ENCODE results near the gene THADA. TPM values are rescaled to one million over a fixed set of nuclear protein-coding genes. Genes with fewer than 3 reads are reported as not detected.

THADA gene
- total RNA-seq, 1 experiment from 2014 or later, result 20.1 TPM

GRCh38 chr2:43225093-43225787 lies 370.6 kb downstream of the THADA start:
- no peaks in the 10 kb centered on the region for H3K79me1 ChIP-seq (ENCODE audit: insufficient read depth, low read depth, low read length, poor library complexity, severe bottlenecking)

More at GRCh38 chr2:43225093-43225787, 370.6 kb downstream of the THADA start:
- Histone ChIP-seq H3K27ac (ENCODE audit: insufficient read length, low read depth, low read length) (no peak overlapping the region), H3K23me2 (ENCODE audit: insufficient read length, low read depth, low read length, poor library complexity, severe bottlenecking) (peaks cover 3% of the 10 kb centered on the region), H3K23ac (ENCODE audit: insufficient read length, low read depth, low read length) (no peak overlapping the region), H3K9ac (ENCODE audit: extremely low read depth, insufficient read length, low read length) (peak overlapping the region; percentile 59), H4K5ac (ENCODE audit: insufficient read length, low read depth, low read length) (no peak overlapping the region), H3K4me2 (ENCODE audit: insufficient read depth, insufficient read length, low read length) (peak overlapping the region; percentile 46), H3T11ph (ENCODE audit: low read length) (no peak overlapping the region), H3K4me1 (ENCODE audit: insufficient read depth, low read length) (peaks cover 3% of the 10 kb centered on the region), H4K8ac (replicated peaks; ENCODE audit: insufficient read length, low read depth, low read length) (no peak overlapping the region), H2BK15ac (ENCODE audit: low read depth, low read length) (no peak overlapping the region), H3K56ac (ENCODE audit: insufficient read length, low read depth, low read length) (no peak overlapping the region), H2AFZ (ENCODE audit: low read length) (no peak overlapping the region), H3K18ac (ENCODE audit: insufficient read length, low read depth, low read length) (no peak overlapping the region), H3K79me2 (ENCODE audit: insufficient read depth, low read length) (peaks cover 16% of the 10 kb centered on the region; the same call in 1 of the 2 replicates), H2BK120ac (ENCODE audit: low read depth, low read length, poor library complexity, severe bottlenecking) (no peak overlapping the region), H4K91ac (ENCODE audit: insufficient read length, low read depth, low read length) (no peak overlapping the region), H3K27me3 (ENCODE audit: insufficient read depth, low read length) (no peaks in the 10 kb centered on the region), H2BK12ac (ENCODE audit: insufficient read length, low read depth, low read length) (no peak overlapping the region), H2AK5ac (ENCODE audit: insufficient read length, low read length) (no peak overlapping the region), H3K4ac (ENCODE audit: low read depth, low read length) (no peak overlapping the region), H3K14ac (ENCODE audit: insufficient read depth, low read length) (peak overlapping the region; percentile 51; the same call in 1 of the 2 replicates), H2BK20ac (ENCODE audit: low read depth, low read length, poor library complexity, severe bottlenecking) (no peak overlapping the region), H4K20me1 (ENCODE audit: control insufficient read depth, insufficient read depth, insufficient read length) (no peaks in the 10 kb centered on the region), H2BK5ac (ENCODE audit: insufficient read length, low read length) (no peak overlapping the region), H3K9me3 (ENCODE audit: control insufficient read depth, low read depth, low read length) (no peaks in the 10 kb centered on the region)
- H3K27ac Mint-ChIP-seq, result peak overlapping the region in 2 of 3 experiments; percentile 53 to 92; a peak in 1 of 7 replicates
- peaks cover 0 to 3% of the 10 kb centered on the region in 2 experiments; a peak in 1 of 5 replicates for H3K9me3 Mint-ChIP-seq
- H3K36me3 Mint-ChIP-seq (ENCODE audit: insufficient read depth in 1 of 3, low read depth in 3 of 3), result peaks cover 13 to 37% (median 27%) of the 10 kb centered on the region in 3 experiments
- H3K4me1 Mint-ChIP-seq, result peaks cover 46 to 50% of the 10 kb centered on the region in 2 experiments
- DNase-seq, result peak; percentile 47
- H3K27me3 Mint-ChIP-seq (ENCODE audit: low read depth), result peaks cover 1% of the 10 kb centered on the region; the same call in 1 of the 2 replicates
- no CpG with 5 or more reads among the region's 74 CpGs for WGBS (ENCODE audit: extremely low coverage, insufficient read length, low lambda C conversion rate)
- no peak for TF ChIP-seq CTCF (conservative IDR thresholded peaks at IDR 0.05)
- peak overlapping the region; percentile 96 for H3K4me3 Mint-ChIP-seq

All from H9 (cell line).